ENCODE results near the gene PPCS.

The PPCS gene

GRCh38 chr1:42456010-42456753 lies at the start of gene PPCS, which contains the start of gene ZMYND12:
Gene PPCS, plus strand, starts transcription at chr1:42456543. Its CDS starts 23 bp downstream, at chr1:42456566.
Gene ZMYND12, minus strand, starts transcription at chr1:42456022. Its CDS starts 25 bp downstream, at chr1:42455997.
- peak; percentile 96 for DNase-seq

- DNase-seq, result no peak
Measured at GRCh38 chr1:42414551-42415496, 41.5 kb upstream of the PPCS start.

- DNase-seq, result no peak
Measured at GRCh38 chr1:42417166-42417565, 39.2 kb upstream of the PPCS start.

GRCh38 chr1:42418516-42418915 lies 37.8 kb upstream of the PPCS start:
- DNase-seq, result no peak

- DNase-seq, result no peak
Measured at GRCh38 chr1:42419126-42419821, 37.1 kb upstream of the PPCS start.

- no peak for DNase-seq
Measured at GRCh38 chr1:42420121-42420520, 36.2 kb upstream of the PPCS start.

- peak; percentile 86 for DNase-seq
Measured at GRCh38 chr1:42420911-42421585, 35.3 kb upstream of the PPCS start.

GRCh38 chr1:42422737-42423136 lies 33.6 kb upstream of the PPCS start:
- no peak for DNase-seq

- no peak for DNase-seq
Measured at GRCh38 chr1:42423681-42424080, 32.7 kb upstream of the PPCS start.

- DNase-seq, result no peak
Measured at GRCh38 chr1:42424201-42424600, 32.1 kb upstream of the PPCS start.

- DNase-seq, result no peak
Measured at GRCh38 chr1:42427240-42427639, 29.1 kb upstream of the PPCS start.

- DNase-seq, result no peak
Measured at GRCh38 chr1:42429603-42430002, 26.7 kb upstream of the PPCS start.

- no peak for DNase-seq
Measured at GRCh38 chr1:42430286-42431135, 25.8 kb upstream of the PPCS start.

- no peak for DNase-seq
Measured at GRCh38 chr1:42431514-42431913, 24.8 kb upstream of the PPCS start.

- no peak for DNase-seq
Measured at GRCh38 chr1:42432714-42433113, 23.6 kb upstream of the PPCS start.

- DNase-seq, result no peak
Measured at GRCh38 chr1:42433369-42433768, 23.0 kb upstream of the PPCS start.

GRCh38 chr1:42434340-42434739 lies 22.0 kb upstream of the PPCS start:
- DNase-seq, result no peak

- DNase-seq, result no peak
Measured at GRCh38 chr1:42439940-42440339, 16.4 kb upstream of the PPCS start.

GRCh38 chr1:42442662-42443061 lies 13.7 kb upstream of the PPCS start:
- DNase-seq, result no peak

- DNase-seq, result no peak
Measured at GRCh38 chr1:42449256-42449655, 7.1 kb upstream of the PPCS start.

GRCh38 chr1:42450061-42450460 lies 6.3 kb upstream of the PPCS start:
- DNase-seq, result no peak

- DNase-seq, result no peak
Measured at GRCh38 chr1:42453386-42453785, 3.0 kb upstream of the PPCS start.
